Measurements from ENCODE around the gene ATP5F1D. TPM values are rescaled to one million over a fixed set of nuclear protein-coding genes. Genes with fewer than 3 reads are reported as not detected.
A peak's percentile ranks its signal among the peaks of the same experiment; 100 is the strongest.

ATP5F1D gene
- total and polyA plus RNA-seq, 2 of the 13 experiments (the other 11 are each of a cell fraction or from before 2014, with no cell fraction given) = 39.4 to 78.7 TPM

- Histone ChIP-seq H3K27ac (ENCODE audit: extremely low read length, insufficient read depth, low read length) (peak overlapping the region; percentile 82), H3K4me2 (ENCODE audit: low read depth, low read length) (peak overlapping the region; percentile 89), H4K20me1 (ENCODE audit: insufficient read depth, low read length) (peaks cover 5% of the 10 kb centered on the region; the same call in 1 of the 2 replicates), H3K79me2 (ENCODE audit: insufficient read depth, low read length) (peaks cover 11% of the 10 kb centered on the region), H3K4me1 (ENCODE audit: insufficient read depth, low read length) (peaks cover 67% of the 10 kb centered on the region), H3K27me3 (ENCODE audit: control insufficient read depth in 1 of 2, insufficient read depth in 2 of 2, low read length in 2 of 2) (no peaks in the 10 kb centered on the region), H3K9me3 (ENCODE audit: low read length) (no peaks in the 10 kb centered on the region), H2AFZ (ENCODE audit: low read length) (no peak overlapping the region), H3K4me3 (replicated peaks in 1 of 3; ENCODE audit: insufficient read depth in 1 of 3, low read depth in 2 of 3, low read length in 3 of 3) (peak overlapping the region; percentile 9 to 90 (median 9); a peak in 4 of 6 replicates), H3K36me3 (replicated peaks in 1 of 2; ENCODE audit: control insufficient read depth in 1 of 2, insufficient read depth in 2 of 2, low read length in 2 of 2) (no peaks in the 10 kb centered on the region), H3K9ac (ENCODE audit: insufficient read depth, low read depth, low read length) (peak overlapping the region; percentile 56)
- ATAC-seq (peak; percentile 32), DNase-seq (ENCODE audit: low spot score) (peak; percentile 84), FAIRE-seq (peak; percentile 60)
- no TSS peak for BruUV-seq (replicated peaks)
- WGBS (ENCODE audit: low lambda C conversion rate) = 27% methylated on average over 15 of the region's 26 CpGs
- ChIA-PET CTCF (ENCODE audit: low intra/inter-chr PET ratio, low total read pairs) (interaction anchor here (3.8 kb wide), 1 partner anchor 21 kb away, joined by 60 read pairs; no protein-coding TSS in a partner anchor), POLR2A (interaction anchor here (0.6 to 12.8 kb wide), 5 partner anchors 9 to 237 kb away, joined by 3 to 668 read pairs (median 24); partner anchors contain the start of genes ATP5F1D, FAM174C and MIDN)
- intact Hi-C loops (cut with micrococcal nuclease; ENCODE audit: unreplicated experiment) = no loop called here
- in situ Hi-C loops (cut with HindIII; ENCODE audit: extremely low pct_ligation_motif_present, low pct_unique_long_range_greater_than_20kb) = no loop called here
- TF ChIP-seq ZNF296 (CRISPR knock-in tag; conservative IDR thresholded peaks at IDR 0.05) (no peak; the same call in 1 of the 2 replicates), ZNF589 (CRISPR knock-in tag; conservative IDR thresholded peaks at IDR 0.05) (0 out of 2 replicates have a peak, but pooled peaks have one; percentile 40), HNRNPH1 (optimal IDR thresholded peaks at IDR 0.05; ENCODE audit: low read depth, low read length) (no peak), HES4 (CRISPR knock-in tag; IDR thresholded peaks at IDR 0.05; ENCODE audit: borderline replicate concordance) (no peak), ZNF253 (CRISPR knock-in tag; IDR thresholded peaks at IDR 0.05; ENCODE audit: borderline replicate concordance) (no peak), ADNP (CRISPR knock-in tag; IDR thresholded peaks at IDR 0.05) (0 out of 2 replicates have a peak, but pooled peaks have one; percentile 47), KLF15 (CRISPR knock-in tag; IDR thresholded peaks at IDR 0.05; ENCODE audit: borderline replicate concordance) (no peak), ZBTB7B (CRISPR knock-in tag; IDR thresholded peaks at IDR 0.05) (peak; percentile 72), ZNF788 (CRISPR knock-in tag; IDR thresholded peaks at IDR 0.05; ENCODE audit: borderline replicate concordance) (no peak; the same call in 1 of the 2 replicates), ZNF343 (CRISPR knock-in tag; IDR thresholded peaks at IDR 0.05) (peak; percentile 38; the same call in 1 of the 2 replicates), PHF8 (CRISPR knock-in tag; IDR thresholded peaks at IDR 0.05) (peak; percentile 57; the same call in 1 of the 2 replicates), ZNF878 (CRISPR knock-in tag; IDR thresholded peaks at IDR 0.05) (no peak), ZNF615 (CRISPR knock-in tag; IDR thresholded peaks at IDR 0.05; ENCODE audit: borderline replicate concordance) (no peak)
- TF ChIP-seq, protein P1, sequence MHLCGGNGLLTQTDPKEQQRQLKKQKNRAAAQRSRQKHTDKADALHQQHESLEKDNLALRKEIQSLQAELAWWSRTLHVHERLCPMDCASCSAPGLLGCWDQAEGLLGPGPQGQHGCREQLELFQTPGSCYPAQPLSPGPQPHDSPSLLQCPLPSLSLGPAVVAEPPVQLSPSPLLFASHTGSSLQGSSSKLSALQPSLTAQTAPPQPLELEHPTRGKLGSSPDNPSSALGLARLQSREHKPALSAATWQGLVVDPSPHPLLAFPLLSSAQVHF (CRISPR knock-in tag; IDR thresholded peaks at IDR 0.05) = no peak
- TF ChIP-seq, protein P2, sequence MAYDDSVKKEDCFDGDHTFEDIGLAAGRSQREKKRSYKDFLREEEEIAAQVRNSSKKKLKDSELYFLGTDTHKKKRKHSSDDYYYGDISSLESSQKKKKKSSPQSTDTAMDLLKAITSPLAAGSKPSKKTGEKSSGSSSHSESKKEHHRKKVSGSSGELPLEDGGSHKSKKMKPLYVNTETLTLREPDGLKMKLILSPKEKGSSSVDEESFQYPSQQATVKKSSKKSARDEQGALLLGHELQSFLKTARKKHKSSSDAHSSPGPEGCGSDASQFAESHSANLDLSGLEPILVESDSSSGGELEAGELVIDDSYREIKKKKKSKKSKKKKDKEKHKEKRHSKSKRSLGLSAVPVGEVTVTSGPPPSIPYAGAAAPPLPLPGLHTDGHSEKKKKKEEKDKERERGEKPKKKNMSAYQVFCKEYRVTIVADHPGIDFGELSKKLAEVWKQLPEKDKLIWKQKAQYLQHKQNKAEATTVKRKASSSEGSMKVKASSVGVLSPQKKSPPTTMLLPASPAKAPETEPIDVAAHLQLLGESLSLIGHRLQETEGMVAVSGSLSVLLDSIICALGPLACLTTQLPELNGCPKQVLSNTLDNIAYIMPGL (CRISPR knock-in tag; IDR thresholded peaks at IDR 0.05; ENCODE audit: borderline replicate concordance in 1 of 2, low read depth in 1 of 2) = peak in 1 of 2 experiments; percentile 52; a peak in 2 of 4 replicates
- TF ChIP-seq, protein P3, sequence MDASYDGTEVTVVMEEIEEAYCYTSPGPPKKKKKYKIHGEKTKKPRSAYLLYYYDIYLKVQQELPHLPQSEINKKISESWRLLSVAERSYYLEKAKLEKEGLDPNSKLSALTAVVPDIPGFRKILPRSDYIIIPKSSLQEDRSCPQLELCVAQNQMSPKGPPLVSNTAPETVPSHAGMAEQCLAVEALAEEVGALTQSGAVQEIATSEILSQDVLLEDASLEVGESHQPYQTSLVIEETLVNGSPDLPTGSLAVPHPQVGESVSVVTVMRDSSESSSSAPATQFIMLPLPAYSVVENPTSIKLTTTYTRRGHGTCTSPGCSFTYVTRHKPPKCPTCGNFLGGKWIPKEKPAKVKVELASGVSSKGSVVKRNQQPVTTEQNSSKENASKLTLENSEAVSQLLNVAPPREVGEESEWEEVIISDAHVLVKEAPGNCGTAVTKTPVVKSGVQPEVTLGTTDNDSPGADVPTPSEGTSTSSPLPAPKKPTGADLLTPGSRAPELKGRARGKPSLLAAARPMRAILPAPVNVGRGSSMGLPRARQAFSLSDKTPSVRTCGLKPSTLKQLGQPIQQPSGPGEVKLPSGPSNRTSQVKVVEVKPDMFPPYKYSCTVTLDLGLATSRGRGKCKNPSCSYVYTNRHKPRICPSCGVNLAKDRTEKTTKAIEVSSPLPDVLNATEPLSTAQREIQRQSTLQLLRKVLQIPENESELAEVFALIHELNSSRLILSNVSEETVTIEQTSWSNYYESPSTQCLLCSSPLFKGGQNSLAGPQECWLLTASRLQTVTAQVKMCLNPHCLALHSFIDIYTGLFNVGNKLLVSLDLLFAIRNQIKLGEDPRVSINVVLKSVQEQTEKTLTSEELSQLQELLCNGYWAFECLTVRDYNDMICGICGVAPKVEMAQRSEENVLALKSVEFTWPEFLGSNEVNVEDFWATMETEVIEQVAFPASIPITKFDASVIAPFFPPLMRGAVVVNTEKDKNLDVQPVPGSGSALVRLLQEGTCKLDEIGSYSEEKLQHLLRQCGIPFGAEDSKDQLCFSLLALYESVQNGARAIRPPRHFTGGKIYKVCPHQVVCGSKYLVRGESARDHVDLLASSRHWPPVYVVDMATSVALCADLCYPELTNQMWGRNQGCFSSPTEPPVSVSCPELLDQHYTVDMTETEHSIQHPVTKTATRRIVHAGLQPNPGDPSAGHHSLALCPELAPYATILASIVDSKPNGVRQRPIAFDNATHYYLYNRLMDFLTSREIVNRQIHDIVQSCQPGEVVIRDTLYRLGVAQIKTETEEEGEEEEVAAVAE (CRISPR knock-in tag; IDR thresholded peaks at IDR 0.05; ENCODE audit: borderline replicate concordance) = no peak
These were observed 23.5 kb downstream of the ATP5F1D start for GRCh38 chr19:1264801-1265614.

Data from HepG2 (cell line).